Activated T-cell treated with anti-CD3 and anti-CD28 coated beads for 48 hours (primary cell): ENCODE data around the gene DLX2.

ENCODE experiments used
- DNase-seq: peaks from one replicate; pipeline ENCODE4 v3.0.0-alpha.2; 2020; ENCODE audit warnings: low read depth

The DLX2 gene

GRCh38 chr2:172094294-172095145 lies 8.2 kb downstream of the DLX2 start:
- no peak for DNase-seq

GRCh38 chr2:172093416-172094293 lies 9.0 kb downstream of the DLX2 start:
- no peak for DNase-seq

DNA sequence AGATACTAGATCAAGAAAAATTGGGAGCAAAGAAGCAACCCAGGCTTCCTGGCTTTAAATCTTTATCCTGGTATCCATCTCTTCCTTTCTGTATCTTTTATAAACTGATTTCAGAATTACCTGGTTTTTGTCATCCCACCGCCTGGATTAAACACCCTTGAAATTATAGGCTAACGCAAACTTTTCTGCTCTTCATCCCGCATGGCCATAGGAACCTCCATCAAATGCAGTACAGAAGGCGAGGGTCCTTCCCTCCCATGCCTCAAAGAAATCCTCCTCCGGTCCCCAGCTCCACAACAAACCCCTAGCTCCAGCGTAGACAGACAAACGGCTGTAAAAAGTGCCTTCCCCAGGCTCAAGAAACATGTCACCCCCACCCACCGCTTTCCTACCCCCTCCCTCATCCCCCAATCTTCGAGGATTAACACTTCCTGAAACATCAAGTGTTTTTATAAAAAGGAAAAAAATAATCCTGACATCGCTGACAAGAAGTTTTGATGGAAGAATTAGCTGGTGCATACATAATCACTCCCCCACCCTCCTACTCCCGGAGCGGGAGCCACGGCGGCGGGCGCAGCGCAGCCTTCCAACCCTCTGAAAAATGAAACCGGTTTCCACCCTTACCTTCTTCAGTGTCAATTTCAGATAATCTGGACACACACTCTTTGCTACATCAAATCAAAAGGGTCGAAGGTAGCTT lies 9.8 kb downstream of the DLX2 start:
- DNase-seq = no peak

GRCh38 chr2:172091761-172092566 lies 10.7 kb downstream of the DLX2 start:
- DNase-seq = no peak

DNA sequence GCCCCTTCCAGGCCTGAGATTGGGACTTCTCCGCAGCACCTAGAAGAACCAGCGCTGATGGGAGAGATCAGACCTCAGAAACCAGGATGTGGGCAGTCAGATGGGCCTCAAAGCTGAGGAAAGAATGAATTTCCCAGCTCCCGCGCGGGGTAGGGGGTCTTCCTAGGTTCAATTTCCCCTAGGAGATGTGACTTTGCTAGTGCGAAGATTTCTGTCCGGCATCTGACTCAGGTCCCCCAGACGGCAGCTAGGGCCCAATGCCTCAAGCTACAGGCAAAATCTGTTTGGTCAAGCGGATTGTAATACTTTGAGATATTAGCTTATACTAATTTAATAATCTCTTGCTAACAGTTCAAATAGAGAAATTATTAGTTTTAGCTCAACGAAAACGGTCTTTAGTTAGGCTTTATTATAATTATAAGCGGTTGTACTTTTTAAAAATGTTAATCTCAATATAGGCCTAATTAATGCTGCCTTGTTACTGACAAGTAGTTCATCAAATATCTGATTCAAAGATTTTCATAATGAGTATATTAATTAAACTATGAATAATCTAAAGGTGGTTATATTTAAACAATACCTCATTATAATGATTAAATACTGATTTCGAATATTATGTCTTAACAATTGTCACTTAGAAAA lies 11.6 kb downstream of the DLX2 start:
- DNase-seq = no peak

GRCh38 chr2:172090044-172090961 lies 12.4 kb downstream of the DLX2 start:
- DNase-seq = no peak

DNA sequence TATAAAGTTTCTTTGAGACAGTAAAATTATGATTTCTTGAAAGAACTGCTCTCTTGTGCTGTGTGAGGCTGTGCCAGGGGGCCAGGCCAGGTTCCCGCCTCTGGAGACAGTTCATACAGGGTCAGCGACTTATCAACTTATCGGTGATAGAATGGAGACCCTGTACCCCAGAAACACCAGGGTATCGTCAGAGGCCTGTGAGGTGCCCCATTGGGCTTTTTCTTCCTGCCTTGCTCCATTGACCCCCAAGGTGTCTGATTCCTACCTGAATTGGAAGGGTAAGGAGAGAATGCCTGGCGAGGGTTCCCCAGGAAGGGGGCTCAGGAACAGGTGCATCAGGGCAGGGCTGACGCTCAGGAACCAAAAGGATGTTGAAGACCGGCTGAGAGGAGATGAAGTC lies 13.1 kb downstream of the DLX2 start:
- DNase-seq = no peak

DNA sequence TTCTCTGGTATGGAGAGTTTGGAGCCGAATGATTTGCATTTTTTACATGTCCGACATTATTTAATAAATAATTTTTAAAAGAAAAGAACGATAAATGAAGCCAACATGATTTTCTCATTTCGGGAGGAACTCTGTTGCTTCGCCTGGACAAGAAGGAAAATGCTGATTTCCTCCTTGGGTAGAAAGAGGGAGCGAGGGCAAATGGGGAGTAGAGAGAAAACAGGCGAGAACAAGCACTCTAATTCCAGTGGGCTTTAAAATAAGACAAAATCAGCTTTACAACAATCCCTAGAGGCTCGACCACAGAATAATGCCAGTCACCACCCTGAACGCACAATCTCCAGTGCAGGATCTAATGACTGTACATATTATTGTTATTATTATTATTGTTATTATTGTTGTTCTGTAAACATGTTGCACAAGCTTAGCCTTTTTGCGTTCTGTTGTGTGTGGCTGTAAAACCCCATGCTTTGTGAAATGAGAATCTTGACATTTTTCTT lies 13.6 kb downstream of the DLX2 start:
- no peak for DNase-seq

GRCh38 chr2:172088245-172089004 lies 14.3 kb downstream of the DLX2 start:
- no peak for DNase-seq

DNA sequence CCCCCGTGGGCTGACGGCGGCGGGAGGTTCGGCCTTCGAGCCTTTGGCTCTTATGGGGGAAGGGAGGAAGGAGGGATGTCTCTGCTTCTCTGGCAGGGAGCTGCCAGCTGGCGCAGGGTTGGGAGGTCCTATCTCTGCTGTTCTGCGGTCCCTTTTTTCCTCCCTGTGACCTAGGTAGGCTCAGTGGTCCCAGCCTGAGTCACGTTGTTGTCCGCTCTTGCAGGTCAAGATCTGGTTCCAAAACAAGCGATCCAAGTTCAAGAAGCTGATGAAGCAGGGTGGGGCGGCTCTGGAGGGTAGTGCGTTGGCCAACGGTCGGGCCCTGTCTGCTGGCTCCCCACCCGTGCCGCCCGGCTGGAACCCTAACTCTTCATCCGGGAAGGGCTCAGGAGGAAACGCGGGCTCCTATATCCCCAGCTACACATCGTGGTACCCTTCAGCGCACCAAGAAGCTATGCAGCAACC lies 14.9 kb downstream of the DLX2 start:
- DNase-seq = no peak

GRCh38 chr2:172087207-172087779 lies 15.4 kb downstream of the DLX2 start:
- no peak for DNase-seq

DNA sequence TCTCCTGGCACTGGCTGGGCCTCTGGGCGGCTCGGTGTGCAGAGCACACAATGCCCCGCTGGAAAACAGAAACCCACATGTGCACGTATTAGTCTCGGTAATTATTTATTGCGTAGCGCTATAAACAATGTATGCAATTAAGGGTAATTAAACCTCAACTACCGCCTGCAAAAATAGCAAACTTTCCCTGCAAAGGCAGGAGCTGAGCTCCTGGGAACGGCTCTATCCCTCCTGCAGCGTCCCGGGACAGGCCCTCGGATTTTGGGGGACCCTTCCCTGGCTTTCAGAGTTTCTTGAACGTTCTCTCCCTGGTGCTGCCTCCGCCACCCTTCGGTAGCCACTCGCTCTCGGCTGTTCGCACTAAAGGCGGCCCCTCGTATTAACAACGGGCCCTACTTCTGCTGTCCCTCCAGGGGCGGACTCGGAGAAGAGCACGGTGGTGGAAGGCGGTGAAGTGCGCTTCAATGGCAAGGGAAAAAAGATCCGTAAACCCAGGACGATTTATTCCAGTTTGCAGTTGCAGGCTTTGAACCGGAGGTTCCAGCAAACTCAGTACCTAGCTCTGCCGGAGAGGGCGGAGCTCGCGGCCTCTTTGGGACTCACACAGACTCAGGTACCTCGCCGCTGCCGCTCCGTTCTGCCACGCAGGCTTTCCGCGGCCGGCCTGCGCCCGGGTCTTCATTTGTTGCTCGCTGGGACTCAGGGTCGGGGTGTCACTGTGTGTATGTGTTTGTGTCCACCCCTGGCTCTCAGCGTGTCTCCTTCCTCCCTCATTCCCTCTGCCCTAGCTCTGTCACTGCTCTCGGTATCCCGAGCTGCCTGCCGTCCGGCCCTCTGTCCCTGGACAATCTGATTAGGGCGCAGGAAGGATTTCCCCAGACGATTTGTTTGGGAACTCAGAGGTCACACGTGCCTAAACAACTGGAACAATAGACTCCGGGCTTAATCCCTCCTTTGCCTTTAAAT lies 16.2 kb downstream of the DLX2 start:
- DNase-seq = no peak

DNA sequence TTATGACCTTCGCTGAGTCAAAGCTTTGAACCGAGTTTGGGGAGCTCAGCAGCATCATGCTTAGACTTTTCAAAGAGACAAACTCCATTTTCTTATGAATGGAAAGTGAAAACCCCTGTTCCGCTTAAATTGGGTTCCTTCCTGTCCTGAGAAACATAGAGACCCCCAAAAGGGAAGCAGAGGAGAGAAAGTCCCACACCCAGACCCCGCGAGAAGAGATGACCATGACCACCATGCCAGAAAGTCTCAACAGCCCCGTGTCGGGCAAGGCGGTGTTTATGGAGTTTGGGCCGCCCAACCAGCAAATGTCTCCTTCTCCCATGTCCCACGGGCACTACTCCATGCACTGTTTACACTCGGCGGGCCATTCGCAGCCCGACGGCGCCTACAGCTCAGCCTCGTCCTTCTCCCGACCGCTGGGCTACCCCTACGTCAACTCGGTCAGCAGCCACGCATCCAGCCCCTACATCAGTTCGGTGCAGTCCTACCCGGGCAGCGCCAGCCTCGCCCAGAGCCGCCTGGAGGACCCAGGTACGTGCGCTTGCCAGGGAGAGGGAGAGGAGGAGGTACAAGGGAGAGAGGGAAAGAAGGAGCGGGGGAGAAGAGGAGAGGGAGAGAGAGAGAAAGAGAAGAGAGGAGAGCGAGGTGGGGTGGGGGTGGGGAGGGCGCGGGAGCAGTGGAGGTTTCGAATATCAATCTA lies 17.1 kb downstream of the DLX2 start, which contains the start of gene DLX1:
TSS of gene DLX1 (plus strand) at position 48 of the 700 bp plus-strand sequence. CDS start at position 219, 171 bp downstream.
- DNase-seq = no peak

DNA sequence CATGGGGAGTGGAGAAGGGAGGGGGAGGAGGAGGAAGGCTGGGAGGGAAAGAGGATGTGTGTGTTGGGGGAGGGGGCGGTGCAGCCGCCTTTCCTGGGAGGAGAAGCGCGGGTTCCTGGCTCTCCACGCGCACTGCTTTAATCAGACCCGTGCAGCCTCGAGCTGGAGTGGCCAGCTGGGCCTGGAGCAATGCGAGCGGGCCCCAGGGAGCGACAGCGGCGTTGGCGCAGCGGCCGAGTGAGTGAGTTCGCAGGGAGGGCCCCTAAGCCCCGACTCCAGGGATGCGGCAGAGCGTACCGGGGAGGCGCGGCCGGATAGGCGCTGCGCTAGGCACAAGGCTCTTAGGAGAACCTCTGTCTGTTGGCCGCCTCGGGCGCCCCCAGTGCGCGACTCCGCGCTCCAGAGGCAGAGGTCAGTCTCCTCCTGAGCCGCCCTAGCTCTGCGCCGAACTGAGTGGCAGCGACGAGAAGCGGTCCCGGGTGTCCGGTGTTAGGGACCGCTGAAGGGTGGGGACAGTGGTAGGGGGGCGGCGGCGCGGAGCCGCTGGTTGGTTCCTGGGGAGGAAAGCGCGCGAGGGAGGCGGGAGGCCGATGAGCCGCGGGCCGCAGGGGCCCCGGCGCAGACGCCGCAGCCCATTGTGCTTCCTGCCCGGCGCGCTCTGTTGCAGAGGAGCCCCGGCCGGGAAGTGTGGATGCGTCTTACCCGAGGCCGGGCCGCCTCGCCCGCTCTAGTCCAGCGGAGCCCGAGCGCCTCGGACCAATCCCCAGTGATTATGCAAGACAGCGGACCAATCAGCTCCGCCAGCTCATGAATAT lies 17.8 kb downstream of the DLX2 start:
- DNase-seq = no peak

- no peak for DNase-seq
These were observed 18.4 kb downstream of the DLX2 start for GRCh38 chr2:172084395-172084644.
